ENCODE results near the gene INPP5A. TPM values are rescaled to one million over a fixed set of nuclear protein-coding genes. Genes with fewer than 3 reads are reported as not detected.

Gene INPP5A
- total RNA-seq, 1 donor from 2014 or later = 45.2 TPM

DNA sequence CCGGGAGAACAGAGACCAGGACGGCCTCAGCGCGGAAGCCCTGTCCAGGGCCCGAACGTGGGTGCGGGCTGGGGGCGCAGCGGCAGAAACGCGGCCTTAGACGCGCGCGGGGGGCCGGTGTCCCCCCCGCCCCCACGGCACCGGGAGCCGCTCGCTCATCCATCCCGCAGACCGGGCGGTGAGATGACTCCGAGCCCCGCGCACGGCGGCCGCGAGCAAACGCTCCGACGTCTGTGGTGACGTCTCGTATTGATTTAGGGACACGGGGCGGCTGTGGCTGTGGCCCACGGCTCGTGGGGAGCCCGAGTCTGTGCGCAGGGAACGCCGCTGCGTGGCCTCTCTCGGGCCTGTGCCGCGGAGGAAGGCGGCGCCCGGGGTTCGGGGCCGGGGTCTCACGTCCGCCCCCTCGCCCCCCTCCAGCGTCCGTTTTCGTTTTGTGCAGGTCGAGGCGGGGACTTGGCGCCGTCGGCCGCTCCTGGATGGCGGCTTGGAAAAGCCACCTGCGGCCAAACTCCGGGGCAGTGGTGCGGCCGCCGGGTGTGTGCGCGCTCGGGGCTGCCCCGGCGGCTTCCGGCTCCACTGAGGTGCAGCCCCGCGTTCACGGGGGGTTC, 249.4 kb downstream of the INPP5A start:
- Mint-ChIP-seq H3K27me3 (ENCODE audit: unreplicated experiment) (peaks cover 12% of the 10 kb centered on the region), H3K36me3 (ENCODE audit: low read depth, unreplicated experiment) (peaks cover 16% of the 10 kb centered on the region), H3K4me3 (ENCODE audit: unreplicated experiment) (no peak overlapping the region), H3K9me3 (ENCODE audit: unreplicated experiment) (no peaks in the 10 kb centered on the region), H3K27ac (ENCODE audit: unreplicated experiment) (no peak overlapping the region), H3K4me1 (ENCODE audit: unreplicated experiment) (peaks cover 2% of the 10 kb centered on the region)
- no peak for DNase-seq (ENCODE audit: low spot score)
- TF ChIP-seq, protein P1, sequence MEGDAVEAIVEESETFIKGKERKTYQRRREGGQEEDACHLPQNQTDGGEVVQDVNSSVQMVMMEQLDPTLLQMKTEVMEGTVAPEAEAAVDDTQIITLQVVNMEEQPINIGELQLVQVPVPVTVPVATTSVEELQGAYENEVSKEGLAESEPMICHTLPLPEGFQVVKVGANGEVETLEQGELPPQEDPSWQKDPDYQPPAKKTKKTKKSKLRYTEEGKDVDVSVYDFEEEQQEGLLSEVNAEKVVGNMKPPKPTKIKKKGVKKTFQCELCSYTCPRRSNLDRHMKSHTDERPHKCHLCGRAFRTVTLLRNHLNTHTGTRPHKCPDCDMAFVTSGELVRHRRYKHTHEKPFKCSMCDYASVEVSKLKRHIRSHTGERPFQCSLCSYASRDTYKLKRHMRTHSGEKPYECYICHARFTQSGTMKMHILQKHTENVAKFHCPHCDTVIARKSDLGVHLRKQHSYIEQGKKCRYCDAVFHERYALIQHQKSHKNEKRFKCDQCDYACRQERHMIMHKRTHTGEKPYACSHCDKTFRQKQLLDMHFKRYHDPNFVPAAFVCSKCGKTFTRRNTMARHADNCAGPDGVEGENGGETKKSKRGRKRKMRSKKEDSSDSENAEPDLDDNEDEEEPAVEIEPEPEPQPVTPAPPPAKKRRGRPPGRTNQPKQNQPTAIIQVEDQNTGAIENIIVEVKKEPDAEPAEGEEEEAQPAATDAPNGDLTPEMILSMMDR (IDR thresholded peaks at IDR 0.05; ENCODE audit: unreplicated experiment) = no peak

DNA sequence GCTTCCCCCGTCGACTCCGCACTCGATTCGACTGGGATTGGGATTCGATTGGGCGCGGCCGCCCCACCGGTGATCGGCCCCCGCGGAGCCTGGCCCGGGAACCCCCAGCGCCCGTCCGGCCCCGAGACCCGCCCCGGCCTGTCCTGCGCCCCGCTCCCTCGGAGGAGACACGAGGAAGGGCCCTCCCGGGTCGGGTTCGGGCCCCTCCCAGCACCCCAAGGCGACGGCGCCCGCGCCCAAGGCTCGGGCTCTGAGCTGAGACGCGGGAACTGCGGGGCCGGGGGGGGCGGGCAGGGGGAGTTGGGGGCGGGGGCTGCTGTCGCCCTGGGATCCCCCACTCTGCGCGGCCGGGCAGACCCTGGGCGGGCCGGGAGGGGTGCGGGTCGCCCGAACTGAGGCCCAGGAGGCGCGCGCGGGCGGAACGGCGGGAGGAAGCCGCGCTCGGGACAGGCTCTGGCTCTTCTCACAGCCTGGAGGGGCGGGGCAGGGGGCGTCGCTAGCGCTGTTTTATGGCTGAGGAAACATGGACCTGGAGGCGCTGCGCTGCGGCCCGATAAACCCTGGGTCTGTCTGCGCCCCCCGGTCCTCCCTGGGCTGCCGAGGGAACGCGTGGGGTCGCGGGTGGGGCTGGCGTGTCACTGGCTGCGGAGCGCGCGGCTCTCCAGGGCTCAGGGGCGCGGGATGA, 250.1 kb downstream of the INPP5A start:
- no peak overlapping the region for H3K27ac Mint-ChIP-seq (ENCODE audit: unreplicated experiment)
- H3K9me3 Mint-ChIP-seq (ENCODE audit: unreplicated experiment) = no peaks in the 10 kb centered on the region
- H3K4me1 Mint-ChIP-seq (ENCODE audit: unreplicated experiment) = peaks cover 2% of the 10 kb centered on the region
- H3K4me3 Mint-ChIP-seq (ENCODE audit: unreplicated experiment) = no peak overlapping the region
- peaks cover 12% of the 10 kb centered on the region for H3K27me3 Mint-ChIP-seq (ENCODE audit: unreplicated experiment)
- peaks cover 11% of the 10 kb centered on the region for H3K36me3 Mint-ChIP-seq (ENCODE audit: low read depth, unreplicated experiment)
- TF ChIP-seq, protein P1 (IDR thresholded peaks at IDR 0.05; ENCODE audit: unreplicated experiment) = no peak
- peak; percentile 48 for DNase-seq (ENCODE audit: low spot score)

DNA sequence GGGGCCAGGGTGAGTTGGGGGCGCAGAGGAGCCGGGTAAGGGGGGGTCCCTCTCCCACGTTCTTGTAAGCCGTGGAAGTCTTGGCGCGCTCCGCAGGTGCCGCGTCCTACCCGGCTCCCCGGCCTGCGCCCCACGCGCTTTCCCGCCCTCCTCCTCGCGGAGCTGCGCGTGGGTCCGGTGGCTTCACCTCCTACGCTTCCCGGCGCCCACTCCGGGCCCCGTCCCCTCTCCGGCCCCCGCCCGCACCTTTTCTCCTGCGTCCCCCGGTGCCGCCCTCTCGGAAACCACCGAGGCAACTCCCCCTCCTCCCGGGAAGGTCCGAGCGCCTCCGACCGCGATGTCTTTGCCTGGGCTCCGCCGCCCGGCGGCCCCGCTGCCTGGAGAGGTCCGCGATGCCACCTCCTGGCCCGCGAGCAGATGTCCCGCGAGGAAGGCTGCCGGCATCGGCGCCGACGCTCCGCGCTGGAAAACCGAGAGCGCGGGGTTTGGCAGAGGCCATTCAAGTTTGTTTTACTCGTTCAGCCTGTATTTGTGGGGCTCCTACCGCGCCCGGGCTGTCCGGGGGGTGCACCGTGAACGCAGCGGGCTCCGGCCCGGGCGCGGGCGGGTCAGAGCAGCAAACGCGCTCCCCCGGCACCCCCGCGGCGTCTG, 250.7 kb downstream of the INPP5A start:
- Mint-ChIP-seq H3K27me3 (ENCODE audit: unreplicated experiment) (peaks cover 12% of the 10 kb centered on the region), H3K9me3 (ENCODE audit: unreplicated experiment) (no peaks in the 10 kb centered on the region), H3K4me1 (ENCODE audit: unreplicated experiment) (peaks cover 2% of the 10 kb centered on the region), H3K27ac (ENCODE audit: unreplicated experiment) (no peak overlapping the region), H3K36me3 (ENCODE audit: low read depth, unreplicated experiment) (peaks cover 4% of the 10 kb centered on the region), H3K4me3 (ENCODE audit: unreplicated experiment) (no peak overlapping the region)
- TF ChIP-seq, protein P1 (IDR thresholded peaks at IDR 0.05; ENCODE audit: unreplicated experiment) = no peak
- DNase-seq (ENCODE audit: low spot score) = peak; percentile 41

DNA sequence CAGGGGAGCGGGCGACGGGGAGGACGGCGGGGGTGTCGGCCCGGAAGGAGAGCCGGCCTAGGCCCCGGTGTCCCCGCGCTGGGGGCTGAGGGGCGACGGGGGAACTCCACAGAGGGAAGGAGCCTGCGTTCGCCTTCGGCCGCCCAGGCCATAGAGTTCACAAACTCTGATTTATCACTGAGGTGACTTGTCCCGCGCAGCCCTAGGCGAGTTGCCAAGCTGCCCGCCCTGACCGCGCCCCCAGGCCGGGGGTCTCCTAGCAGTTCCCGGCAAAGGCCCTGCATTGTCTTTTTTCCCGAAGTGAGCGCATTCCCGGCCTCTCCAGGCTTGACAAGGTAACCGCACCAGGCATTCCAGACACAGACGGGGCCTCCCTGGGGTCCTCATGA, 251.2 kb downstream of the INPP5A start:
- Mint-ChIP-seq H3K27ac (ENCODE audit: unreplicated experiment) (no peak overlapping the region), H3K9me3 (ENCODE audit: unreplicated experiment) (no peaks in the 10 kb centered on the region), H3K4me1 (ENCODE audit: unreplicated experiment) (no peaks in the 10 kb centered on the region), H3K27me3 (ENCODE audit: unreplicated experiment) (peaks cover 7% of the 10 kb centered on the region), H3K36me3 (ENCODE audit: low read depth, unreplicated experiment) (no peaks in the 10 kb centered on the region), H3K4me3 (ENCODE audit: unreplicated experiment) (no peak overlapping the region)
- no peak for DNase-seq (ENCODE audit: low spot score)
- TF ChIP-seq, protein P1 (IDR thresholded peaks at IDR 0.05; ENCODE audit: unreplicated experiment) = no peak

DNA sequence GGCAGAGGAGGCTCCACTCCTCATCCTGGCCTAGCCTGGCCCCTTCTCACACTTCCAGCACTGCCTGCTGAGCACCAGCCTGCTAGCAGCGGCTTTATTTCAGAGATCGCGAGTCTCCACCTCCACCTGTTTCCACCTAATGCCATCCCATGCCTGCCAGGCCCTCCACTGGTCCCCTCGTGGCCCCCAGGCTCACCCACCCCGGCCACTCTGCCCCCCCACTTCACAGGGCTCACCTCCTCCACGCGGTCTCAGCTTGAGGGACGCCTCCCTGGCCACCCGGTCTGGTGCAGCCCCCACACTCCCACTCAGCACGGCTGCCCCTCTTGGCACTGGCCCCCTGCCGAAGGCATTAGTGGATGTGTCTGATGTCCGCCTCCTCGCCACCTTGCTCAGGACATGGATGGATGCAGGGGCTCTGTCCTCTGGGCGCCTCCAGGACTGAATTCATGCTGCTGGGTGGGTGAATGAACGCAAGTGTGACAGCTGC, 252.1 kb downstream of the INPP5A start:
- TF ChIP-seq, protein P1 (IDR thresholded peaks at IDR 0.05; ENCODE audit: unreplicated experiment) = no peak
- H3K4me3 Mint-ChIP-seq (ENCODE audit: unreplicated experiment) = no peak overlapping the region
- H3K27ac Mint-ChIP-seq (ENCODE audit: unreplicated experiment) = no peak overlapping the region
- H3K9me3 Mint-ChIP-seq (ENCODE audit: unreplicated experiment) = no peaks in the 10 kb centered on the region
- no peaks in the 10 kb centered on the region for H3K36me3 Mint-ChIP-seq (ENCODE audit: low read depth, unreplicated experiment)
- peaks cover 7% of the 10 kb centered on the region for H3K27me3 Mint-ChIP-seq (ENCODE audit: unreplicated experiment)
- no peak for DNase-seq (ENCODE audit: low spot score)
- no peaks in the 10 kb centered on the region for H3K4me1 Mint-ChIP-seq (ENCODE audit: unreplicated experiment)

Data from endothelial cell (in vitro differentiated cells).